IPS-NIHi7 (cell line): ENCODE results near the gene F13B.
"Not testable (repeated sequence)": the region's sequence is repeated elsewhere in the genome, so short reads cannot be mapped to it uniquely, and the experiment has no call there.

ENCODE experiments used
- DNase-seq: peaks from one replicate; pipeline ENCODE4 v3.0.0; 2012; ENCODE audit warnings: mixed read lengths; ENCODE audit errors: extremely low spot score

F13B gene

GRCh38 chr1:197066719-197067456 is at the start of gene F13B:
TSS of gene F13B (minus strand) at chr1:197067260. CDS start at chr1:197067223, 37 bp downstream.
- no peak for DNase-seq

GRCh38 chr1:197116156-197116555 is 49.1 kb upstream of the F13B start:
- no peak for DNase-seq

GRCh38 chr1:197106869-197107268 is 39.8 kb upstream of the F13B start:
- DNase-seq = no peak

- DNase-seq = no peak
Observed at GRCh38 chr1:197103300-197103699, 36.2 kb upstream of the F13B start.

- no peak for DNase-seq
Observed at GRCh38 chr1:197101978-197102377, 34.9 kb upstream of the F13B start.

- no peak for DNase-seq
Observed at GRCh38 chr1:197100677-197101076, 33.6 kb upstream of the F13B start.

GRCh38 chr1:197099444-197099843 is 32.4 kb upstream of the F13B start:
- DNase-seq = no peak

GRCh38 chr1:197096971-197097370 is 29.9 kb upstream of the F13B start:
- not testable (repeated sequence) for DNase-seq

- DNase-seq = no peak
Observed at GRCh38 chr1:197096137-197096536, 29.1 kb upstream of the F13B start.

GRCh38 chr1:197093226-197093885 is 26.3 kb upstream of the F13B start:
- no peak for DNase-seq

- no peak for DNase-seq
Observed at GRCh38 chr1:197092491-197093023, 25.5 kb upstream of the F13B start.

GRCh38 chr1:197083474-197083873 is 16.4 kb upstream of the F13B start:
- no peak for DNase-seq

- no peak for DNase-seq
Observed at GRCh38 chr1:197081117-197081753, 14.2 kb upstream of the F13B start.

GRCh38 chr1:197080323-197080722 is 13.3 kb upstream of the F13B start:
- no peak for DNase-seq

GRCh38 chr1:197076585-197076984 is 9.5 kb upstream of the F13B start:
- DNase-seq = no peak

- no peak for DNase-seq
Observed at GRCh38 chr1:197073978-197074377, 6.9 kb upstream of the F13B start.

GRCh38 chr1:197067457-197067818 is 378 bp upstream of the F13B start:
- DNase-seq = no peak

GRCh38 chr1:197066277-197066676 is 783 bp downstream of the F13B start:
- no peak for DNase-seq

GRCh38 chr1:197065559-197065958 is 1.5 kb downstream of the F13B start:
- no peak for DNase-seq

GRCh38 chr1:197063212-197063611 is 3.8 kb downstream of the F13B start:
- no peak for DNase-seq

GRCh38 chr1:197062692-197063091 is 4.4 kb downstream of the F13B start:
- no peak for DNase-seq

- DNase-seq = no peak
Observed at GRCh38 chr1:197049100-197049499, 18.0 kb downstream of the F13B start.
